HFF-Myc (cell line): ENCODE data around the gene NSG1.

Experiments used
- DNase-seq: peaks from one replicate; pipeline ENCODE4 v3.0.0-alpha.2; 2011; ENCODE audit warnings: low read depth; ENCODE audit errors: extremely low read depth
- H3K4me3 ChIP-seq: replicated peaks from 2 replicates; pipeline ENCODE4 v1.5.1; 2011; ENCODE audit warnings: low read depth, mild to moderate bottlenecking, control low read depth, low read length
- TF ChIP-seq, protein P1 (sequence below): IDR thresholded peaks from 2 replicates; pipeline ENCODE4 v1.5.1; 2012; ENCODE audit warnings: mild to moderate bottlenecking, low read depth, low read length, control low read depth; ENCODE audit errors: missing control alignments

Gene NSG1

DNA sequence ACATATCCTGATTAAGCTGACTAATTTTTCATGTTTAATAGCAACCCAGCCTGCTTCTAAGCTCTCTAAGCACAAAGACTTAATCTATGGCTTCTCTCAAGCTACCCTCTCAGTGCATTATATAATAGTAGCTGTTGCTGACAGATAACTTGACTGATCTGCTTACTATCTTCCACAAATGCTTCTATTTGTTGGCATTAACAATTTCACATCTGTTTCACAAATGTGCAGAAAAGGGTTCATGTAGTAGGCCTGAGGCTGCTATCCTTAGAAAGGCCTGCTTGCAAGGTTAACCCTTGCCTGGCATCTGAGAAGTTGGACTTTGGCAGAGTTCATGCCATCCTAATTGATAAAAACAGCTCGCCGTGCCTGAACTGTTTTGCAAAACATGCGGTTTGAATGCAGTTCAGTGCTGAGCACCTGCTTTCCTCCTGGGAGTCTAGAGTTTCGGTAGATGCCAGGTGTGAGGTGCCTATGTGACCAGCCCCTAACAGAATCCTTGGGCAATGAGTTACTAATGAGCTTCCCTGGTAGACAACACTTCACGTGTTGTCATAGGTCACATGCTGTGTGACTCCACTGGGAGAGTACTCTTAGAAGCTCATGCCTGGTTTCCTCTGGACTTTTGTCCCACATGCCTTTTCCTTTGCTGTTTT is 68.4 kb downstream of the NSG1 start:
- DNase-seq = no peak
- no peak overlapping the region for H3K4me3 ChIP-seq
- TF ChIP-seq, protein P1, sequence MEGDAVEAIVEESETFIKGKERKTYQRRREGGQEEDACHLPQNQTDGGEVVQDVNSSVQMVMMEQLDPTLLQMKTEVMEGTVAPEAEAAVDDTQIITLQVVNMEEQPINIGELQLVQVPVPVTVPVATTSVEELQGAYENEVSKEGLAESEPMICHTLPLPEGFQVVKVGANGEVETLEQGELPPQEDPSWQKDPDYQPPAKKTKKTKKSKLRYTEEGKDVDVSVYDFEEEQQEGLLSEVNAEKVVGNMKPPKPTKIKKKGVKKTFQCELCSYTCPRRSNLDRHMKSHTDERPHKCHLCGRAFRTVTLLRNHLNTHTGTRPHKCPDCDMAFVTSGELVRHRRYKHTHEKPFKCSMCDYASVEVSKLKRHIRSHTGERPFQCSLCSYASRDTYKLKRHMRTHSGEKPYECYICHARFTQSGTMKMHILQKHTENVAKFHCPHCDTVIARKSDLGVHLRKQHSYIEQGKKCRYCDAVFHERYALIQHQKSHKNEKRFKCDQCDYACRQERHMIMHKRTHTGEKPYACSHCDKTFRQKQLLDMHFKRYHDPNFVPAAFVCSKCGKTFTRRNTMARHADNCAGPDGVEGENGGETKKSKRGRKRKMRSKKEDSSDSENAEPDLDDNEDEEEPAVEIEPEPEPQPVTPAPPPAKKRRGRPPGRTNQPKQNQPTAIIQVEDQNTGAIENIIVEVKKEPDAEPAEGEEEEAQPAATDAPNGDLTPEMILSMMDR = no peak

DNA sequence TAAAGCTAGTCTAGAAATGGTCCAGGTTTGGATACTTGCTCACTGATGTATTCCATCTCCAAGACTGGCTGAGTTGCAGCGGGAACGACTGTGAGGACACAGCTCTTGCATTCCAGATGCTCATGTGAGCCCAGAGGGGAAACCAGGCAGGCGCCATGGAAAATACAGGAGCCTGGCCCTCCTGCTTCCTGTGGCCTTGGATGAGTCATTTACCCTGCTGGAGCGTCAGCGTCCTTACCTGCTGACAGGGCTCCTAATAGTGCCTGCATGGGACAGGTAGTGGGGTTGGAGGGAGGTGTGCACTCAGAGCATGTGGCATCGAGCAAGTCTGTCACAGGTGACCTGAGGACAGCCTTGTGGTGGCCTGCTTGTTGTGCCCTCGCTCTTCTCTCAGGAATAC is 69.4 kb downstream of the NSG1 start:
- TF ChIP-seq, protein P1 = no peak
- H3K4me3 ChIP-seq = no peak overlapping the region
- DNase-seq = no peak

DNA sequence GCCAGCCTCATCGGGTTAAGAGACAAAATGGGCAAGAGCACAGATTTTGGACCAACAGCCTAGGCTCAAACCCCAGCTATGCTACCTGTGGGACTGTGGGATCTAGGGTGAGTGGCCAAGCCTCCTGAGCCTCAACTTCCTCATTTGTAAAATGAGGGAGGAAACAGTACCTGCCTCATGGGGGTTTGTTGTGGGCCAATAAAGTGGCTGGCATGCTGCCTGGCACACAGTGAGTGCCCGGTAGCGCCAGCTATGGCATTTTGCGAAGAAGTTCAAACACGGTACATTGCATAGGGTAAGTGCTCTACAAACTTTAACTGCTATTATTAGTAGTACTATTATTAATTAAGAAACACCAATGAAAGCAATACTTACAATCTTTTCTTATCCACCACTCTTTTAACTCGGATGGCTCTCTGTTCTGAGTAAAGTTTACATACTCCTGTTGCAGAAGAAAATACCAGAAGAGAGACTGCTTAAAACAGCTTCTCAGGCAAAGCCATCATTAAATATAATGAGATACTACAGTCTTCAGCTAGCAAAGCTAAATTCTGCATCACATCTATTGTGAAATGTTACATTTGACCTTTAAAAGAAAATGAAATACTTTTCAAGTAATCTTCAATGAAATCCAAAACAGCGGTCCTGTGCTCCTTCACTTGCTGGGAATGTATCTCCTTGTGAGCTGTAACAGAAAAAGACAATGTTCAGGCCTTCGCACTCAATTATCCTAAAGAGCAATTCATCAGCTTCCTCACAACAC is 70.1 kb downstream of the NSG1 start:
- H3K4me3 ChIP-seq = no peak overlapping the region
- no peak for DNase-seq

DNA sequence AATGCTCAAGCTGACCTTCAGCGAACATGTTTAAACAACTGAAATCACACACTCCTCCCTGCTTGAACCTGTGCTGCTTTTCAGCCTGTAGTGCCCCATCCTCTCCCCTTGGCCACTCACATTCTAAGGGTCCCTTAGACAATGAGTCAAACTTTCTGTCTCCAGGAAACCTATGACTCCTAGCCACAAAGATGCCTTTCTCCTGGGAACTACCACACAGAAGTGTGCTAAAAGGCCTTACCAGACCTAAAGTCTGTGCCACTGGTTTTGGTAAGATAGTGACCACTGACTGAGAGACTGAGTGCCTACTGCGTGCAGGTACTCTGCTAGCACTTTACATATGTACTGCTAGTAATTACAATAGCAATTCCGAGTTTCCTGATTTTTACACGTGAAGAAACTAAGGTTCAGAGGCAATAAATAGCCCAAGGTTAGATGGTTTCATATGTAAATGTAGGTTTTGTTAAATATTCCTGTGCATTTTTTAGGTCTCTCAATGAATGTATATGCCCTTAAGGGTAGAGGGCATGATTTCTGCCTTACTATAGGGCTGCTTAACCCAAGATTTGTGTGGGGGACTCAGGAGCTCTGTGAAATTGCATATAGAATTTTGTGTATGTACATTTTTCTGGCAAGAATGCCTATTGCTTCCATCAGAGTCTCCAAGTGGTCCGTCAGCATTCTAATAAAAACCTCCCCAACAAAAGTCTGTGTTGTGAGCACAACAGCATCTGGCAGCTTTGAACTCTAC is 71.1 kb downstream of the NSG1 start:
- TF ChIP-seq, protein P1 = no peak
- no peak overlapping the region for H3K4me3 ChIP-seq
- DNase-seq = no peak

More for the DNA sequence above, 70.1 kb downstream of the NSG1 start:
- TF ChIP-seq, protein P1 = no peak

DNA sequence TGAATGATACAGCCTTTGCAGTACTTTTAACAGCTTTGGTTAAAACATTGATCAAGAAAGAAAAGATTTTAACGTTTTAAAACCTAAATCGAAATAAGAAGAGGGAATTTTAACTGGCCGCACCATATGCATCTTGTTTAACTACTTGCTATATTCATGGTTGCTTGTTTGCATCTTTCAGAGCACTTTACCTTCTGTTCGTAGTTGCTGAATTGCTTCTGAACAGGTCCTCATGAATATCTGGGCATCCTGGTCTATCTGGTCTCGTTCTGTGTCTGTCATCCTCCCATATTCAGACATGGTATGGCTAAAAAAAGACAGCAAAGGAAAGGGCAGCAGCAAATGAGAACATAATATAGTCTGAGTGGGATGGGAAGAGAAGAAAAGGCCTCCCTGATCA is 72.3 kb downstream of the NSG1 start:
- no peak overlapping the region for H3K4me3 ChIP-seq
- TF ChIP-seq, protein P1 = no peak
- DNase-seq = no peak

DNA sequence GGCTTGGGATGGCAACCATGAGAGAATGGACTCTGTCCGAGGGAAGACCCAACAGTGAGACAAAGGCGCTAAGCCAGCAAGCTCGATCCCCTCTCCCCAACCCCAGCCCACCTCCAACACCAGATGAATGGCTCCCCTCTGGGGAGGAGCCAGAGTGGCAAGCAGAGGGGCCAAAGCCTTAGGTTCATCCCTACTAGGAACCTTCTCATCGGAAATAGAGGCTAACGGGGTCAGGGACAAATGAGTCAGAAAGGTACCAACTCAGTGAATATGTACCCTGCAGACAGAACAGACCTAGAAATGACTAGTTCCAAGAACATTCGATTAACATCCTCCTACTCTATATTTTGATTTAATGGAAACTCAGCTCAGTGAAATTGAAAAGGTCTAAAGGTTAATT is 73.9 kb downstream of the NSG1 start:
- TF ChIP-seq, protein P1 = no peak
- no peak for DNase-seq
- H3K4me3 ChIP-seq = no peak overlapping the region
